Adrenal gland (tissue), 5 donors: ENCODE data around the gene ANKRD11.

Experiments used
- POLR2A ChIP-seq, 2 donors: fragments of 450-650 bp; IDR thresholded peaks; one replicate each; pipeline ENCODE4 v1.6.1; 2017; ENCODE audit warnings: antibody characterized with exemption in 2 of 2, mild to moderate bottlenecking in 2 of 2, moderate library complexity in 1 of 2
- TF ChIP-seq, protein P1 (sequence below), 6 experiments: fragments of 450-650 bp in 4 of 6; fragments of 200-600 bp in 2 of 6; sonication (generic) in 1 of 6; IDR thresholded peaks; 1 replicate in 5 of 6; 2 replicates in 1 of 6; pipeline versions ENCODE4 v1.5.1 to v1.8.0; 2016 to 2021; ENCODE audit warnings: antibody characterized with exemption in 6 of 6, mild to moderate bottlenecking in 2 of 6, moderate library complexity in 1 of 6
- donor health status: DM: no; HTN: no; CAD: no.

DNA sequence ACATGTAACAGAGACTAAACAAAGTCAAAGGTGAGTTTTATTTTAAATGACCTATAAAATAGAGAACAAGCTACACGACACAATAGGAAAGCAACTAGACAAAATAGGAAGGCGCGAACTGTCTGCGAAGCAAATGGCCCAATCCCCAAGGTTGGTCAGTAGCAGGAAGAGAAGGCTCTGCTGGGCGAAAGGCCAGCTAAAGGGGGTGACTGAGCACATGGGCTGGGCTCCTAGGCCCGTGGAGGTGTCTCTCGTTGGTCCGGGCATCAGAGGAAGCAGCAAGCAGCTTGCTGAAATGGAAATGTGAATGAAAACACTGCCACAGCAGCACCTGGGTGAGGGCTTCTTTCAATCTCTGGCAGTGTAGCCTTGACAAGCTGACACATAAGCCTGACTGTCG, 143.5 kb downstream of the ANKRD11 start:
- no peak for TF ChIP-seq POLR2A (IDR thresholded peaks at IDR 0.05)
- TF ChIP-seq, protein P1, sequence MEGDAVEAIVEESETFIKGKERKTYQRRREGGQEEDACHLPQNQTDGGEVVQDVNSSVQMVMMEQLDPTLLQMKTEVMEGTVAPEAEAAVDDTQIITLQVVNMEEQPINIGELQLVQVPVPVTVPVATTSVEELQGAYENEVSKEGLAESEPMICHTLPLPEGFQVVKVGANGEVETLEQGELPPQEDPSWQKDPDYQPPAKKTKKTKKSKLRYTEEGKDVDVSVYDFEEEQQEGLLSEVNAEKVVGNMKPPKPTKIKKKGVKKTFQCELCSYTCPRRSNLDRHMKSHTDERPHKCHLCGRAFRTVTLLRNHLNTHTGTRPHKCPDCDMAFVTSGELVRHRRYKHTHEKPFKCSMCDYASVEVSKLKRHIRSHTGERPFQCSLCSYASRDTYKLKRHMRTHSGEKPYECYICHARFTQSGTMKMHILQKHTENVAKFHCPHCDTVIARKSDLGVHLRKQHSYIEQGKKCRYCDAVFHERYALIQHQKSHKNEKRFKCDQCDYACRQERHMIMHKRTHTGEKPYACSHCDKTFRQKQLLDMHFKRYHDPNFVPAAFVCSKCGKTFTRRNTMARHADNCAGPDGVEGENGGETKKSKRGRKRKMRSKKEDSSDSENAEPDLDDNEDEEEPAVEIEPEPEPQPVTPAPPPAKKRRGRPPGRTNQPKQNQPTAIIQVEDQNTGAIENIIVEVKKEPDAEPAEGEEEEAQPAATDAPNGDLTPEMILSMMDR (IDR thresholded peaks at IDR 0.05), result no peak
